H9 (cell line): Measurements from ENCODE around the gene CD3G. TPM values are rescaled to one million over a fixed set of nuclear protein-coding genes. Genes with fewer than 3 reads are reported as not detected.
"Not testable (repeated sequence)": the region's sequence is repeated elsewhere in the genome, so short reads cannot be mapped to it uniquely, and the experiment has no call there.

Experiments
- DNase-seq: peaks from one replicate; pipeline ENCODE4 v3.0.0-alpha.2; 2017
- H2AFZ ChIP-seq: one replicate; pipeline ENCODE4 v1.6.1; 2013; ENCODE audit warnings: mild to moderate bottlenecking, low read length, control low read depth, moderate library complexity
- H2AK5ac ChIP-seq: 2 replicates; pipeline ENCODE4 v1.6.1; 2013; ENCODE audit warnings: low read length, control low read depth, mixed read lengths; ENCODE audit not compliant: insufficient read length
- H2BK120ac ChIP-seq: one replicate; pipeline ENCODE4 v1.6.1; 2013; ENCODE audit warnings: low read depth, mild to moderate bottlenecking, low read length, control low read depth, inconsistent platforms; ENCODE audit not compliant: poor library complexity, severe bottlenecking
- H2BK12ac ChIP-seq: 2 replicates; pipeline ENCODE4 v1.6.1; 2013; ENCODE audit warnings: low read length, control low read depth, mixed read lengths, low read depth; ENCODE audit not compliant: insufficient read length
- H2BK15ac ChIP-seq: 2 replicates; pipeline ENCODE4 v1.6.1; 2013; ENCODE audit warnings: low read depth, low read length, control low read depth
- H2BK20ac ChIP-seq: one replicate; pipeline ENCODE4 v1.6.1; 2013; ENCODE audit warnings: low read depth, mild to moderate bottlenecking, low read length, control low read depth, inconsistent platforms; ENCODE audit not compliant: poor library complexity, severe bottlenecking
- H2BK5ac ChIP-seq: 2 replicates; pipeline ENCODE4 v1.6.1; 2013; ENCODE audit warnings: low read length, control low read depth, mixed read lengths; ENCODE audit not compliant: insufficient read length
- H3K14ac ChIP-seq: 2 replicates; pipeline ENCODE4 v1.6.1; 2013; ENCODE audit warnings: low read length, control low read depth; ENCODE audit not compliant: insufficient read depth
- H3K18ac ChIP-seq: 2 replicates; pipeline ENCODE4 v1.6.1; 2013; ENCODE audit warnings: low read depth, mild to moderate bottlenecking, mixed read lengths, low read length, control low read depth; ENCODE audit not compliant: insufficient read length
- H3K23ac ChIP-seq: 2 replicates; pipeline ENCODE4 v1.6.1; 2013; ENCODE audit warnings: low read length, control low read depth, mixed read lengths, low read depth; ENCODE audit not compliant: insufficient read length
- H3K23me2 ChIP-seq: 2 replicates; pipeline ENCODE4 v1.6.1; 2013; ENCODE audit warnings: low read depth, mild to moderate bottlenecking, mixed read lengths, low read length, control low read depth; ENCODE audit not compliant: insufficient read length, poor library complexity, severe bottlenecking
- H3K27ac ChIP-seq: 2 replicates; pipeline ENCODE4 v1.5.1; 2013; ENCODE audit warnings: low read length, control low read depth, mixed read lengths, low read depth; ENCODE audit not compliant: insufficient read length
- H3K27me3 ChIP-seq: 2 replicates; pipeline ENCODE4 v1.6.1; 2013; ENCODE audit warnings: low read length, control low read depth, inconsistent platforms; ENCODE audit not compliant: insufficient read depth
- H3K4ac ChIP-seq: 2 replicates; pipeline ENCODE4 v1.6.1; 2013; ENCODE audit warnings: low read depth, mild to moderate bottlenecking, control low read depth, inconsistent platforms, low read length, moderate library complexity
- H3K4me1 ChIP-seq: 2 replicates; pipeline ENCODE4 v1.6.1; 2013; ENCODE audit warnings: low read length, control low read depth, inconsistent platforms; ENCODE audit not compliant: insufficient read depth
- H3K4me2 ChIP-seq: 2 replicates; pipeline ENCODE4 v1.6.1; 2013; ENCODE audit warnings: low read length, control low read depth, mixed read lengths; ENCODE audit not compliant: insufficient read length, insufficient read depth
- H3K56ac ChIP-seq: 2 replicates; pipeline ENCODE4 v1.6.1; 2013; ENCODE audit warnings: low read depth, mild to moderate bottlenecking, mixed read lengths, low read length, control low read depth; ENCODE audit not compliant: insufficient read length
- H3K79me1 ChIP-seq: 2 replicates; pipeline ENCODE4 v1.6.1; 2013; ENCODE audit warnings: low read depth, mild to moderate bottlenecking, moderate library complexity, low read length, control low read depth, inconsistent platforms; ENCODE audit not compliant: insufficient read depth, poor library complexity, severe bottlenecking
- H3K79me2 ChIP-seq: 2 replicates; pipeline ENCODE4 v1.6.1; 2013; ENCODE audit warnings: low read length, control low read depth, inconsistent platforms; ENCODE audit not compliant: insufficient read depth
- H3K9ac ChIP-seq: 2 replicates; pipeline ENCODE4 v1.6.1; 2013; ENCODE audit warnings: low read length, control low read depth, mixed read lengths; ENCODE audit not compliant: insufficient read length; ENCODE audit errors: extremely low read depth
- H3K9me3 ChIP-seq: one replicate; pipeline ENCODE4 v1.6.1; 2013; ENCODE audit warnings: low read depth, low read length, inconsistent platforms; ENCODE audit not compliant: control insufficient read depth
- H3T11ph ChIP-seq: one replicate; pipeline ENCODE4 v1.6.1; 2013; ENCODE audit warnings: mild to moderate bottlenecking, low read length, control low read depth, inconsistent platforms
- H4K20me1 ChIP-seq: one replicate; pipeline ENCODE4 v1.6.1; 2013; ENCODE audit not compliant: control insufficient read depth, insufficient read length, insufficient read depth
- H4K5ac ChIP-seq: 2 replicates; pipeline ENCODE4 v1.6.1; 2013; ENCODE audit warnings: low read depth, mild to moderate bottlenecking, mixed read lengths, low read length, control low read depth; ENCODE audit not compliant: insufficient read length
- H4K8ac ChIP-seq: replicated peaks from 2 replicates; pipeline ENCODE4 v1.6.1; 2013; ENCODE audit warnings: low read length, control low read depth, mixed read lengths, low read depth; ENCODE audit not compliant: insufficient read length
- H4K91ac ChIP-seq: 2 replicates; pipeline ENCODE4 v1.6.1; 2013; ENCODE audit warnings: low read depth, mild to moderate bottlenecking, moderate library complexity, mixed read lengths, low read length, control low read depth; ENCODE audit not compliant: insufficient read length
- H3K27ac Mint-ChIP-seq, 3 experiments: 2 replicates in 2 of 3; 3 replicates in 1 of 3; pipeline ENCODE4 v1.8.0; 2020 to 2021; ENCODE audit warnings: mixed read lengths in 3 of 3, mild to moderate bottlenecking in 1 of 3, moderate library complexity in 1 of 3
- H3K27me3 Mint-ChIP-seq: 2 replicates; pipeline ENCODE4 v1.8.0; 2021; ENCODE audit warnings: low read depth, mild to moderate bottlenecking, moderate library complexity, mixed read lengths
- H3K36me3 Mint-ChIP-seq, 3 experiments: 2 replicates in 2 of 3; 3 replicates in 1 of 3; pipeline ENCODE4 v1.8.0; 2020 to 2021; ENCODE audit warnings: low read depth in 3 of 3, mixed read lengths in 3 of 3; ENCODE audit not compliant: insufficient read depth in 1 of 3
- H3K4me1 Mint-ChIP-seq, 2 experiments: 2 replicates each; pipeline ENCODE4 v1.8.0; 2020; ENCODE audit warnings: mixed read lengths in 2 of 2
- H3K4me3 Mint-ChIP-seq, 2 experiments: 2 replicates in 1 of 2; 3 replicates in 1 of 2; pipeline ENCODE4 v1.8.0; 2020 to 2021; ENCODE audit warnings: mild to moderate bottlenecking in 2 of 2, mixed read lengths in 2 of 2, moderate library complexity in 1 of 2
- H3K9me3 Mint-ChIP-seq, 2 experiments: 2 replicates in 1 of 2; 3 replicates in 1 of 2; pipeline ENCODE4 v1.8.0; 2020; ENCODE audit warnings: mild to moderate bottlenecking in 2 of 2, mixed read lengths in 2 of 2, moderate library complexity in 1 of 2
- WGBS: extraction: QIAGEN DNeasy Blood & Tissue Kit; methylation state at CpG from one replicate; pipeline ENCODE4 v1.1.7; 2013; ENCODE audit warnings: missing lambda C conversion rate, low lambda C conversion rate, mixed read lengths; ENCODE audit not compliant: insufficient read length; ENCODE audit errors: extremely low coverage; 5-methylcytosine and 5-hydroxymethylcytosine counted together
- total RNA-seq: library from RNA; stranded (reverse); gene quantifications from 2 replicates; pipeline ENCODE4 v1.2.1, GENCODE V29; 2021
- TF ChIP-seq, protein P1 (sequence below): fragments of 200-600 bp; sonication (generic); conservative IDR thresholded peaks from 3 replicates; pipeline ENCODE4 v1.8.0; 2021; ENCODE audit warnings: antibody characterized with exemption, mild to moderate bottlenecking

Gene CD3G
- total RNA-seq, 1 experiment from 2014 or later: not detected

- H3K36me3 Mint-ChIP-seq: no peaks in the 10 kb centered on the region
Observed at GRCh38 chr11:118306556-118306955, 37.6 kb upstream of the CD3G start.

GRCh38 chr11:118308995-118309528, 35.1 kb upstream of the CD3G start:
- H3K23ac ChIP-seq, H4K91ac ChIP-seq, DNase-seq, H4K20me1 ChIP-seq, H4K8ac ChIP-seq, H3K27ac ChIP-seq, H3K27me3 ChIP-seq, H3K79me1 ChIP-seq, H2BK15ac ChIP-seq, H3K14ac ChIP-seq, H3K9me3 ChIP-seq, H3K27ac Mint-ChIP-seq, H3K9me3 Mint-ChIP-seq, H3K4me1 ChIP-seq, H2BK120ac ChIP-seq, H3K79me2 ChIP-seq, H2BK12ac ChIP-seq, H2BK5ac ChIP-seq, H3K23me2 ChIP-seq, H3K18ac ChIP-seq, H3K4me1 Mint-ChIP-seq, H3T11ph ChIP-seq, H2AK5ac ChIP-seq, H2BK20ac ChIP-seq, H3K56ac ChIP-seq, H3K36me3 Mint-ChIP-seq, H3K4me2 ChIP-seq, H4K5ac ChIP-seq, H3K4me3 Mint-ChIP-seq, H3K4ac ChIP-seq, H2AFZ ChIP-seq, H3K9ac ChIP-seq: not testable (repeated sequence)
- no CpG with 5 or more reads among the region's 5 CpGs for WGBS
- peaks cover 28% of the 10 kb centered on the region for H3K27me3 Mint-ChIP-seq

More at GRCh38 chr11:118306556-118306955, 37.6 kb upstream of the CD3G start:
- Mint-ChIP-seq H3K27me3 (peaks cover 33% of the 10 kb centered on the region), H3K9me3 (no peaks in the 10 kb centered on the region), H3K4me1 (peaks cover 3 to 4% of the 10 kb centered on the region in 2 experiments), H3K27ac (no peak overlapping the region), H3K4me3 (no peak overlapping the region)
- no CpG with 5 or more reads among the region's 2 CpGs for WGBS
- no peak overlapping the region for H2BK12ac ChIP-seq
- no peaks in the 10 kb centered on the region for H3K79me1 ChIP-seq
- no peak overlapping the region for H2AK5ac ChIP-seq
- no peak overlapping the region for H2BK120ac ChIP-seq
- no peaks in the 10 kb centered on the region for H3K9me3 ChIP-seq
- H3K4me2 ChIP-seq: no peak overlapping the region
- no peak overlapping the region for H4K5ac ChIP-seq
- H3K4ac ChIP-seq: no peak overlapping the region
- no peak overlapping the region for H3K56ac ChIP-seq
- no peak overlapping the region for H3K23ac ChIP-seq
- H3K4me1 ChIP-seq: no peaks in the 10 kb centered on the region
- H4K91ac ChIP-seq: no peak overlapping the region
- TF ChIP-seq, protein P1, sequence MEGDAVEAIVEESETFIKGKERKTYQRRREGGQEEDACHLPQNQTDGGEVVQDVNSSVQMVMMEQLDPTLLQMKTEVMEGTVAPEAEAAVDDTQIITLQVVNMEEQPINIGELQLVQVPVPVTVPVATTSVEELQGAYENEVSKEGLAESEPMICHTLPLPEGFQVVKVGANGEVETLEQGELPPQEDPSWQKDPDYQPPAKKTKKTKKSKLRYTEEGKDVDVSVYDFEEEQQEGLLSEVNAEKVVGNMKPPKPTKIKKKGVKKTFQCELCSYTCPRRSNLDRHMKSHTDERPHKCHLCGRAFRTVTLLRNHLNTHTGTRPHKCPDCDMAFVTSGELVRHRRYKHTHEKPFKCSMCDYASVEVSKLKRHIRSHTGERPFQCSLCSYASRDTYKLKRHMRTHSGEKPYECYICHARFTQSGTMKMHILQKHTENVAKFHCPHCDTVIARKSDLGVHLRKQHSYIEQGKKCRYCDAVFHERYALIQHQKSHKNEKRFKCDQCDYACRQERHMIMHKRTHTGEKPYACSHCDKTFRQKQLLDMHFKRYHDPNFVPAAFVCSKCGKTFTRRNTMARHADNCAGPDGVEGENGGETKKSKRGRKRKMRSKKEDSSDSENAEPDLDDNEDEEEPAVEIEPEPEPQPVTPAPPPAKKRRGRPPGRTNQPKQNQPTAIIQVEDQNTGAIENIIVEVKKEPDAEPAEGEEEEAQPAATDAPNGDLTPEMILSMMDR: no peak
- H4K8ac ChIP-seq: no peak overlapping the region
- H2AFZ ChIP-seq: no peak overlapping the region
- H3T11ph ChIP-seq: no peak overlapping the region
- H3K27me3 ChIP-seq: no peaks in the 10 kb centered on the region
- H2BK20ac ChIP-seq: no peak overlapping the region
- H3K27ac ChIP-seq: no peak overlapping the region
- H4K20me1 ChIP-seq: no peaks in the 10 kb centered on the region
- H3K79me2 ChIP-seq: no peaks in the 10 kb centered on the region
- H3K14ac ChIP-seq: no peak overlapping the region
- H2BK5ac ChIP-seq: no peak overlapping the region
- no peak overlapping the region for H3K18ac ChIP-seq
- H2BK15ac ChIP-seq: no peak overlapping the region
- DNase-seq: no peak
- H3K9ac ChIP-seq: no peak overlapping the region
- H3K23me2 ChIP-seq: no peaks in the 10 kb centered on the region
